PC-9 (cell line): ENCODE data around the gene SERAC1. TPM values are rescaled to one million over a fixed set of nuclear protein-coding genes. Genes with fewer than 3 reads are reported as not detected.

Experiments
- BruUV-seq: library from RNA; stranded (reverse); fragments of 400-500 nt; replicated peaks from 2 replicates; lab custom pipeline; 2021; lab: Mats Ljungman, UMichigan
- CTCF ChIA-PET: fragments of 300-600 bp; sonication (Branson Sonifier 250); formaldehyde crosslinking; loops from one replicate; lab custom pipeline; 2022; ENCODE audit warnings: antibody characterized with exemption; lab: Charles Lee
- POLR2A ChIA-PET: fragments of 300-600 bp; sonication (Branson Sonifier 250); formaldehyde crosslinking; loops from one replicate; lab custom pipeline; 2022; ENCODE audit warnings: antibody characterized with exemption; ENCODE audit not compliant: unreplicated experiment; lab: Charles Lee
- DNase-seq, 2 experiments: peaks; one replicate each; pipeline versions ENCODE4 v3.0.0 to v3.0.0-alpha.2; 2015 to 2022; ENCODE audit warnings: mixed read lengths in 1 of 2
- H2AFZ ChIP-seq: fragments of 200-600 bp; sonication (generic); 2 replicates; pipeline ENCODE4 v1.8.1; 2017; ENCODE audit warnings: antibody characterized with exemption
- H3F3A ChIP-seq: fragments of 200-600 bp; sonication (generic); 2 replicates; pipeline ENCODE4 v1.8.1; 2017; ENCODE audit warnings: antibody characterized with exemption, mild to moderate bottlenecking, low read depth; ENCODE audit not compliant: insufficient read depth
- H3K27ac ChIP-seq: fragments of 200-600 bp; sonication (generic); 2 replicates; pipeline ENCODE4 v1.6.1; 2016; ENCODE audit warnings: mixed run types
- H3K27me3 ChIP-seq: fragments of 200-600 bp; sonication (generic); 2 replicates; pipeline ENCODE4 v1.6.1; 2016; ENCODE audit warnings: low read depth, mixed run types; ENCODE audit not compliant: insufficient read depth
- H3K36me3 ChIP-seq: fragments of 200-600 bp; sonication (generic); 2 replicates; pipeline ENCODE4 v1.6.1; 2016; ENCODE audit warnings: low read depth, mixed run types
- H3K4me1 ChIP-seq: fragments of 200-600 bp; sonication (generic); replicated peaks from 2 replicates; pipeline ENCODE4 v1.6.1; 2016; ENCODE audit warnings: mixed run types; ENCODE audit not compliant: insufficient read depth
- H3K4me2 ChIP-seq: fragments of 200-600 bp; sonication (generic); 2 replicates; pipeline ENCODE4 v1.6.1; 2017; ENCODE audit warnings: mixed run types
- H3K4me3 ChIP-seq: fragments of 200-600 bp; sonication (generic); 2 replicates; pipeline ENCODE4 v1.6.1; 2016; ENCODE audit warnings: mixed run types
- H3K79me2 ChIP-seq: fragments of 200-600 bp; sonication (generic); 2 replicates; pipeline ENCODE4 v1.6.1; 2017; ENCODE audit warnings: low read depth, mixed run types
- H3K9me2 ChIP-seq: fragments of 200-600 bp; sonication (generic); 2 replicates; pipeline ENCODE4 v1.8.1; 2017; ENCODE audit warnings: mild to moderate bottlenecking; ENCODE audit not compliant: insufficient read depth
- H3K9me3 ChIP-seq: fragments of 200-600 bp; sonication (generic); 2 replicates; pipeline ENCODE4 v1.8.1; 2016; ENCODE audit warnings: low read depth; ENCODE audit not compliant: insufficient read depth
- H4K20me1 ChIP-seq: fragments of 200-600 bp; sonication (generic); 2 replicates; pipeline ENCODE4 v1.8.1; 2017; ENCODE audit not compliant: insufficient read depth
- CTCF ChIP-seq: fragments of 200-600 bp; sonication (generic); conservative IDR thresholded peaks from 2 replicates; pipeline ENCODE4 v1.6.1; 2017; ENCODE audit warnings: mixed run types, antibody characterized with exemption, mild to moderate bottlenecking, moderate library complexity
- EZH2 ChIP-seq: fragments of 200-600 bp; sonication (generic); IDR thresholded peaks from 2 replicates; pipeline ENCODE4 v1.8.0; 2017; ENCODE audit warnings: antibody characterized with exemption, low read depth
- intact Hi-C: fragments of 100-400 bp; cut with micrococcal nuclease; formaldehyde crosslinking; loops from one replicate; pipeline ENCODE4 v1.10.0; 2022; ENCODE audit not compliant: unreplicated experiment
- total RNA-seq: library from RNA; stranded (reverse); gene quantifications from 2 replicates; pipeline ENCODE4 v1.2.3, GENCODE V29; 2021

The SERAC1 gene
- total RNA-seq, 1 experiment from 2014 or later = 4.9 TPM

DNA sequence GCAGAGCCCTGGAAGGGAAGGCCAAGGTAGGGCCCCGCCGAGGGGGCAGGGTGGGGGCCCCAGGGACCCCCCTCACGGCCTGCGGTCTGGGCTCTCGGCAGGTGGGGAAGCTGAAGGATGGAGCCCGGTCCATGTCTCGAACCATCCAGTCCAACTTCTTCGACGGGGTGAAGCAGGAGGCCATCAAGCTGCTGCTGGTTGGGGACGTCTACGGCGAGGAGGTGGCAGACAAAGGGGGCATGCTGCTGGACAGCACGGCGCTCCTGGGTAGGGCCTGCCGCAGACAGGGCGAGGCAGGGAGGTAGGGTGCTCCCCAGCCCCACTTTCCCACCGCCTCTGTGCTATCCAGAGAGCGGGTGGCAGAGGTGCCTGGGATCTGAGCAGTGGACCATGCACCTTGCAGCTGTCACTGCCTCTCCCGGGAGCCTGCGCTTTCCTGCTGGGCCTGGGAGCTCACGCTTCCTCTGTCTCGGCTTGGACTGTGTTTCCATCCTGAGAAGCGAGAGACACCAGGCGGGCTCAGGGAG, 103.3 kb downstream of the SERAC1 start:
- Histone ChIP-seq H3K4me3 (no peak overlapping the region), H2AFZ (no peak overlapping the region), H3K27me3 (no peaks in the 10 kb centered on the region), H4K20me1 (no peaks in the 10 kb centered on the region), H3F3A (peaks cover 60% of the 10 kb centered on the region), H3K4me2 (no peak overlapping the region), H3K36me3 (peaks cover 25% of the 10 kb centered on the region), H3K4me1 (peaks cover 69% of the 10 kb centered on the region), H3K9me3 (no peaks in the 10 kb centered on the region), H3K79me2 (0 out of 2 replicates have a peak, but pooled peaks cover under 1% of the 10 kb centered on the region), H3K9me2 (no peaks in the 10 kb centered on the region), H3K27ac (no peak overlapping the region)
- TF ChIP-seq CTCF (no peak), EZH2 (no peak)
- no TSS peak for BruUV-seq
- intact Hi-C loops = loop anchor here (5.0 kb wide), 2 partner anchors 32 to 302 kb away; no protein-coding TSS in a partner anchor
- DNase-seq = no peak
- CTCF ChIA-PET = no interaction called here
- POLR2A ChIA-PET = no interaction called here

DNA sequence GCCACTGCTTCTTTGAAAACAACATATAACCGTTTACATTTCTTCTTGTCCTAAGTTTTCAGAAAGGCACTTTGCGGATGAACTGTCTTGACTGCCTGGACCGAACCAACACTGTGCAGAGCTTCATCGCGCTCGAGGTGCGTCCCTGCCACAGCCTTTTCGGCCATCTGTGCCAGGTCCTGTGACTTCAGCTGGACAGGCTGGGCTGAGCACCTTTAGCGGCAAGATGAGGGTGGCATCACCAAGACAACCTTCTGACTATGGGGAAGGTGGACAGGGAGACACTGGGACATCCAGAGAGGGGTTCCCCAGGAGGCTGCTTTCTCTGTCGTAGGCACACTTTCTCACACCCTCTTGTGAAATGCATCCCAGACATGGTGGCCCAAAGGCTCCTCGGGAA, 104.3 kb downstream of the SERAC1 start:
- DNase-seq = no peak
- Histone ChIP-seq H3F3A (peaks cover 61% of the 10 kb centered on the region), H3K36me3 (peaks cover 20% of the 10 kb centered on the region), H3K9me3 (no peaks in the 10 kb centered on the region), H3K4me3 (no peak overlapping the region), H3K27ac (no peak overlapping the region), H3K4me1 (peaks cover 69% of the 10 kb centered on the region), H4K20me1 (no peaks in the 10 kb centered on the region), H2AFZ (no peak overlapping the region), H3K79me2 (peaks cover 11% of the 10 kb centered on the region), H3K9me2 (no peaks in the 10 kb centered on the region), H3K27me3 (no peaks in the 10 kb centered on the region), H3K4me2 (no peak overlapping the region)
- intact Hi-C loops = loop anchor here (5.0 kb wide), 1 partner anchor 301 kb away; no protein-coding TSS in a partner anchor
- TF ChIP-seq CTCF (no peak), EZH2 (no peak)
- ChIA-PET CTCF (no interaction called here), POLR2A (no interaction called here)
- BruUV-seq = no TSS peak

GRCh38 chr6:158061709-158062461, 106.2 kb downstream of the SERAC1 start:
- TSS peak; percentile 15 for BruUV-seq
- H3K79me2 ChIP-seq = peaks cover 18% of the 10 kb centered on the region
- peak in 1 of 2 experiments; percentile 56 for DNase-seq
- ChIA-PET POLR2A (no interaction called here), CTCF (no interaction called here)
- intact Hi-C loops = loop anchor here (2.0 to 5.0 kb wide), 4 partner anchors 59 to 300 kb away; partner anchors contain the start of gene SYNJ2
- H2AFZ ChIP-seq = no peak overlapping the region
- H3K4me3 ChIP-seq = no peak overlapping the region
- H3K4me1 ChIP-seq = peaks cover 69% of the 10 kb centered on the region
- H3K4me2 ChIP-seq = peak overlapping the region; percentile 76
- peaks cover 20% of the 10 kb centered on the region for H3K36me3 ChIP-seq
- H3K9me3 ChIP-seq = no peaks in the 10 kb centered on the region
- peak overlapping the region; percentile 95 for H3K27ac ChIP-seq
- H4K20me1 ChIP-seq = no peaks in the 10 kb centered on the region
- H3K9me2 ChIP-seq = no peaks in the 10 kb centered on the region
- H3K27me3 ChIP-seq = no peaks in the 10 kb centered on the region
- TF ChIP-seq CTCF (no peak), EZH2 (no peak)
- peaks cover 59% of the 10 kb centered on the region for H3F3A ChIP-seq
